Measurements from ENCODE around the gene MRTO4.
"Not testable (repeated sequence)": the region's sequence is repeated elsewhere in the genome, so short reads cannot be mapped to it uniquely, and the experiment has no call there.

The MRTO4 gene

DNA sequence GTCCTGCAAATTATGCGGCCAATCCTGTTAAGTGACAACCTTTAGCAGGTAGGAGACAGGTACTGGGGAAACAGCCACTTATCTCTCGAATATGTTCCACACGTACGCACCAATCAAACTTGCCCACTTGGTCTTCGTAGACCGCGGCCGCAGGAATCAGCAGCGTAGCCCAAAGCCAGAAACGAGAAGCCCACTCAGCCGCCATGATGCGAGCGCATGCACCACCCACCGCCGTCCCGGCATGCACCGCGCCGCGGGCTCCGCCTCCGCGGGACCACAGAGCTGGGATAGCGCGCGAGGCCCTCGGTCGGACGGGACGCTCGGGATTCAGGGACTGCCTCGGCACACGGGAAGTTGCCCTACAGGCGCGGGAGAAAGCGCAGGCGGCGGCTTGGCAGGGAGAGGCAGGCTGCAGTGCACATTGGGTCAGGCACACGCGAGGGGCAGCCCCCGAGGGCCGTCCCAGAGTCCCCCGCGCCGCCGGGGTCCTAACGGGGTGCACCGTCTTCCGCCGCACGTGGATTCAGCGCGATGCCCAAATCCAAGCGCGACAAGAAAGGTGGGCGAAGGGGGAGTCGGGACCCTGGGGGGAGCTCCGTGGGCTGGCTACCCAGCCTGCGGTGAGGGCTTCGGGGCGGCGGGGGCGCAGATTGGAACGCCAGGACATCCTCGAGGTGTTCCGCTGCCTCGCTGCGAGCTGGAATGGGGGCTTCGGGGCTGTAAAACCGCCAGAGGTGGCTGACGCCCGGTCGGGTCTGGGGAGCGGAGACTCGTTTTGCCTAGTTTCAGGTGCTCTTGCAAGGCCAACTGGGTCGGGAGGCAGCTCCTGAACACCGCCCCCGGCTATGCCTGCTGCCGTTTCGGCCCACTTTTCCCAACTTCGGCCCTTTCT, at the start of gene MRTO4, which contains the start of gene EMC1:
Gene MRTO4 (plus strand): TSS at position 501 of the 892 bp plus-strand sequence. CDS start 31 bp downstream, at position 532.
Gene EMC1 (minus strand): TSS at position 220 of the 892 bp plus-strand sequence. CDS start 15 bp downstream, at position 205.
- peak; percentile 92 for DNase-seq

DNA sequence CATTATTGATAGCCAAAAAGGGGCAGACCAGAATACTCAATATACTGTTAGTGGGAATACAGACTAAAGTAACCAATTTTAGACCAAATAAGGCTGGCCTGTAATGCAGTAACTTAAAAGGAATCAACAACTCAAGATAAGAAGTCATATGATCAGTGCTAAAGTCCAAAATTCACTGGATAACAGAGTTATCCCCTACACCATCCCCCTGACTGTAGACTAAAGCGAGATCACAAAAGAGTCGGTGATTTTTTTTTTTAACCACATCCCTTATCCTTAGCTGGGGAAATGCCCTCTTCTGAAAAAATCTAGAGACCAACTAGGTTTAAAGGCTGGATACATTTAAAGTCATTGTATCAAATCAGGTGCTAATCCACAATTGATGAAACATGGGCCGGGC, 49.2 kb upstream of the MRTO4 start:
- DNase-seq, result no peak

DNA sequence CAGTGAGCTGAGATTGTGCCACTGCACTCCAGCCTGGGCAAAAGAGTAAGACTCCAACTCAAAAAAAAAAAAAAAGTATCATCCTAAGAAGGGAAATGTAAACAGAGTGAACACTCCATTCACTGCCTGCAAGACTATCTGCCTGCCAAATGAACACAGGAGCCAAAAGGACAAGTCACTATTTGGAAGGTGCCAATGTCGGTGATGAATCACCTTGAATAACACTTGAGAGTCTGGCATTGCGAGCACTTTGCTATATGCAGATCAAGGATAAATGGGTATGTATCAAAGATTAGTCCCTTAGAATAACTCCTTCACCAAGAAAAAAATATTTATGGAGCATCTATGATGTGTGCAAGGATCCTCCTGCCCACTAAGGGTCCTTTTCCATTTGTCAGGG, 48.2 kb upstream of the MRTO4 start:
- no peak for DNase-seq

DNA sequence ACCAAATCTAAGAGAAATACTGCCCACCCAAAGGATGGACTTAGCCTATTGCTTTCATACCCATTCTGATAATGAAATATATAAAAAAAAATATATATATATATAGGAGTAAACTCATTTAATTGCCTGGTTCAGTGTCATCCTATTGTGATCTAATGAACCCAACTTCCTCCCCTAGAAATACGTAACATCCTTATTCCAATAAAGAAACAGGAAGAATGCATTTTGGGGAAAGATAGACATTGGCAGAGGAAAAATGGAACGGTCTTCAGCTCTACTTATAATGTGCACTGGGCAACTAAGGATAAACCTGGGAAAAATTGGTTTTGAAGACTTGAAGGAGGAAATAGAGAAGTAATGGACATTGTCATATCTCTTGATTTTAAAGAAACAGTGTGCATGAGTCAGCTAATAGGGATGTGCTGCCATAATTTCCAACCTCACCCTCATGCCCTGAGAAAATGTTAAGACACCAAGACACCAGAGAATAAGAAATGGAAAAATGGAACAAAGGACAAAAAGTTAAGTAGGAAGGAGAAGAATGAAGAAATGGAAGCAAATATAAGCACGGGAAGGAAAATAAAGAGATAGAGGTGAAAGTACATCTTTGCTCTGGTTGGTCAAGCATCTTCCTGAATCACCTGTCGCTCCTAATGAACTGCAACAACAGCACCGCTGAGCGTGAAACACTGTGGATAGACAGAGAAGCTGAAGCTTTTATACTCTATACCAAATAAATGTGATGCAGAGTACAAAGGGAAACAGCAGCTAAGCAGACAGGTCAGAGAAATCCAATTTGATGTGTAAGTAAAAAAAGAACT, 46.9 kb upstream of the MRTO4 start:
- DNase-seq, result no peak

DNA sequence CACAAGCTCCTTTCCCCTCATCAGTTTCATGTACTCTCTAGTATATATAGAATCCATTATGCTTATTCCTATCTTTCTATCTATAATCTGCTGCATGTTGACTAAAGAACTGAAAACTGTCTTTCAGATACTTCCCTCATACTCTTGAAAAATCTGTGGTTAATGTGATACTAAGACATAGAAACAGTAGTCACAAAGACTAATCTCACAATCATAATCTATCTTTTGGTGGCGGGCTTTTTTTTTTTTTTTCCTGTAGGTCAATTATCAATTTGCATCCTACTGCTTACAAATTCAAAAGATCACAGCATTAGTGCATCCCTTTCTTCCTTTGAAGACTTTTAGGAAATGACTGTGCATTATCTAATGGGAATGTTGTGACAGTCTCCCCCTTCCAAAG, 46.2 kb upstream of the MRTO4 start:
- no peak for DNase-seq

DNA sequence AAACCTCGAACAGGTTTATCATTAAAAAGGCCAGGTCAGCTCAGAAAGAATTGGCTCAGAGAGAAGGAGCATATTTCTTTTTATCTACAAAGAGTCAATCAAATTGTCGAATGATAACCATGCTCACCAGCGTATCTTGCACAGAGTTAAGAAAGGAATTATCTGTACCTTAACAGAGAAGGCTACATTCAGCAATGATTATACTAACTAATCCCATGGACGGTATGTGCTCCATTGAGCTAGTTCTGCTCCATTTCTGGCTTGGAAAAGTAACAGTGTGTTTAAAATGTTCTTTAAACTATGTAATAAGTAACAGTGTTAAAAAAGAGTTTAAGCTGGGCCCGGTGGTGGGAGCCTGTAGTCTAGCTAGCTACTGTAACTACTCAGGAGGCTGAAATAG, 45.8 kb upstream of the MRTO4 start:
- no peak for DNase-seq

DNA sequence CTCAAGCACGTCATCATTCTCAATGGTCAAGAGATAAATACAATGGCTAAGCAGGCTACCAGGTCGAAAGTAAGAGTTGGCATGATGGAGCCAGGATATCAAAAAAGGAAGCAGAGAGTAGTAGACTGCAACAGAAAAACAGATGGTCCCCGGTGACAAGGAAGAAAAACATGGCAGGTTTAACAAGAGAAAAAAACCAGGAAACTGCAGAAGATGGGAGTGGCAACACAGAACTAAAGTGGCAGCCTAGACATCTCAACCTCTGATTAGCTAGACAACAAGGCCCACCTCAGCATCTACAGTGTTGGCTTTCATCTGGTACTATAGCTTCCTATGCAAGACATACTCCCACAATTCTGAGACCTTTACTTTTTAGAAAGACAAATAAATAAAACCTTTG, 44.7 kb upstream of the MRTO4 start:
- DNase-seq, result no peak

DNA sequence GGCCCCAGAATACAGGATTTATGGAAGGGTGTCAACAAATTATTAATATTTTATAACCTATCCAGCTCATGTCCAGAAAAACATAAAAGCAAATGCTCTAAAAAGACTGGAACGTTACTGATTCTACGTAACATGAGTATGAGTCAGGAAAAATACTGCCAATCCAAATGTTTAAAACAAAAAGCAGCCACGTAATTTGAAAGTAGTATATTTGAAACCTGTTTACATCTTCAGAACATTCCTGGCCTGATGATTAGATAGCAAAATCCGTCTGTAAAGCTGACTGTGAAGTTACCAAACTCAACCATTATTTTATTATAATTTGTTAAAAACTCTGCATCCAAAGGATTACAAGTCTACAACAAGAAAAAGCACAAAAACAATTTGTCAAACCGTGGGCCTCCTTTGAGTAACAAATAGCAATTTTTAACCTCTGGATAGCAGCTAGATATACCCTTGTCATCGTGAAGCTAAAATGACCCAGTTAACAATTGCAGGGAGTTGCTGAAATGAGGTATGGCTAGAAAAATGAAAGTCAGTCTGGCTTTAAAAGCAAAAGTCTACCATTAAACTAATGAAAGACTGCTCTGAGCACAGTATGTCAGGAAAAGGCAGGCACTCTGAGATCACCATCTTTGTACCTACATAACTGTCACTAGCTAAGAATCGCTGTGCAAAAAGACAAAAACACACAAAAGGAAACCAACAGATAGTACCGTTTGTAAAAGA, 42.7 kb upstream of the MRTO4 start:
- no peak for DNase-seq

DNA sequence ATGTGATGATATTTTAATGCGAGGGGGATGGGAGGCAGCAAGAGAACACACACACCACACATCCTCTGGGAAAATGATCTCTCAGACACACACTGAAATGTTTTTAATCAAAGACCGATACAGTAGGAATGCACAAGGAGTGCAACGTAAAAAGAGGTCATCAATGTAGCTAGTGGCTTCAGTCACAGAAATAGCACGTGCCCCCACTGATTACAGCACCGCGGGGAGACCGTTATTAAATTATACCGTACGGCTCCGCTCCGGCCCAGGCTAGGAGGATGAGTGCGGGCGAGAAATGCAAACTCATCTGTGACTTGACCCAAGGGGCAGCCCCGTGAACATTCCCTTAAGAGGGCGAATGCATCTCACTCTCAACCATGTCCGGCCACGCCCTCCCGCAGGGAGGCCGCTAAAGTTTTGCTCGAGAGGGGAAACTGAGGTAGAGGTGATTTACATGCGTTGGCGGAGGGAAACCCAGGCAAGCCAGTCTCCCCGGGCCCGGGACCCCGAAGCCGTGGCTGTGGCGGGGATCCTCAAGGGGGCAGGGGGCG, 42.1 kb upstream of the MRTO4 start:
- DNase-seq, result no peak

DNA sequence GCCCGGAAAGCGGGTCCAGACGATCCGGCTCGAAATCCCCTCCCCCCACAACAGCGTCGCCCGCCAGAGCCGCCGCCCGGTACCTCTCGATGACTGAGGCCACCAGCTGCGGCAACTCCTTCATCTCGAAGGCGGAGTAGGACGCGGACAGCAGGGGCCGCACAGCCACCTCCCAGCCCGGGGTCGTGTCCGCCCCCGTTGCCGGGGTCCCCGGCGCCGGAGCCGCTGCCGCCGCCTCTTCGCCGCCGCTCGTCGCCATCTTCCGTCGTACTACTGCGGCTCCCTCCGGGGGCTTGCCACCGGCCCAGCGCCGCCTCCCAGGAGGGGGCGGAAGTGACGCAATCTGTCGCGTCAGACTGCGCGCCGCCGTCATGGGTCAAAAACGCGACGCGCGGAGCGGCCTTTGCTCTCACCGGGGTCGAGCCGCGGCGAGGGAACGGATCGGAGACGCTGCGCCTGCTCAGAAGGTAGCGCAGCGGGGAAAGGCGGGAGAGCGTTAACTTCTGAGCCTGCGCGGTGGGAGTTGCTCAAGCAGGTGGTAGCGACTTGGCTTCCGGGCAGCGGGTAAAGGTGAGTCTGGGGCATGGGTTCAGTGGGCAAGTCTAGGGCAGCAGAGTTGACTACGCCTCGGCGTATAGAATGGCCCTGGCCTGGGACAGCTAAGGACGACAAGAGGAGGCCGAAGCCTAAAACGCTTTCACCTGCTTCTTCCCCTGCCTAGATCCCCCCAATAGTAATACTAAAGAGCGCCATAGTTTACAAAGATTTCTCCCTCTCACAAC, 41.4 kb upstream of the MRTO4 start, which contains the start of gene UBR4:
Gene UBR4 (minus strand): TSS at position 277 of the 782 bp plus-strand sequence. CDS start 18 bp downstream, at position 259.
- peak; percentile 98 for DNase-seq

DNA sequence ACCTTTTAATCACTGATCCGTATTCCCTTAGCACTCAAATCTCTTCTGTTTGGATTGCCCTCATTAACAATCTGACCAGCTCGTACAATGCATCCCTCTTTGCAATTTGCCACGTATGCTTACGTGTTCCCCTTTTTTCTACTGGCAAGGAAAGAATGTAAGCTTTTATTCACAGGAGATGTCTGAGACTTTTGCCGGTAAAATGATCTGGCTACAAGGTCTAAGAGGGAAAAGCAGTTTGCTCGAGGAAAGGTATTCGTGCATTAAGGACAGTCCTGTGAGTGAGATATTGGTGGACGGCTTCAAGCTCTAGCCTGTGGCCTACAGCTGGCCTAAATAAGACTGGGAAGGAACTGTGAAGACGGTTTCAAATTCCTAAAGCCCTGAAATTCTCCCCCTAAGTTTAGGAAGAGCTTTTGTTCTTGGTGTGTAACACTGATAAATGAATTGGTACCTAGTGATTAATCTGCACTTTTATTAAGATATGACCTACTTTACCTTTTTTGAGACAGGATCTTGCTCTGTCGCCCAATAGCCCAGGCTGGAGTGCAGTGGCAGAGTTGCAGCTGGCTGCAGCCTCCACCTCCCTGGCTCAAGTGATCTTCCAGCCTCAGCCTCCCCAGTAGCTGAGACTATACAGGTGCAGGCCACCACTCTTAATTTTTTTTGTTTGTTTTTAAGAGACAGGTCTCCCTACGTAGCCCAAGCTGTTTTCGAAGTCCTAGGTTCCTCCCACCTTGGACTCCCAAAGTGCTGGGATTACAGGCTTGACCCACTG, 40.6 kb upstream of the MRTO4 start:
- no peak for DNase-seq

DNA sequence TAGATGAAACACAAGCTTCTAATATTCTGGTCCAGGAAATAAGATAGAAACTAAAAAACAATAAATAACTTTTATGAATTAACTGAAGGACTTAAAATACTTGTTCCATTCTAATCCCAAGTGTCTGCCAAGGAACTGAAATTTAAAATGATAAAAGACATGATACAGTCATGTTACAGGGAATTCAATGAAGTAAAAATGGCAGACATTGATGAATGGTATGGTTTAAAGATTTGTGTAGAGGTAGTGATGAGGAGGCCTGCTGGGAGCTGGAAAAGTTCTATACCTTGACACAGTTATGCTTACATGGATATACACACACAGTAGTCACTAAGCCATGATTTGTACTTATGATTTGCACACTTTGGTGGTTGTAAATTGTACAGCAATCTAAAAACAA, 39.4 kb upstream of the MRTO4 start:
- DNase-seq, result no peak

DNA sequence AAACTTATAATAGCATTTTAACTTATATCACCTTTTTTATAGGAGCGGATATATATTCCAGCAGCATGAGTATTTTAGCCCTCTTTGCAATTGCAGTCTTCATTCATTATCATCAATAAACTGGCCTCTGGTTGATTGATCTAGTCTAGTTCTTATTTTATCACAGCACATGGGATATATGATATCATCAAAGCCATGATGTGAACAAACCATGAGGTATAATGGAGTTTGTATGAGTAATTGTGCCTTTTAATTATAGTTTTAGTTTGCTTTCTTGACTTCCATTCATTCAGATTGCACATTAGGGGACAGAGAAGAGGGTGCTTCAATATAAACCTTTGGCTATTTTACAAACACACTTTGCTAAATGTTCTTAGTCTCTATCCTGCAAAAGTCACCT, 38.0 kb upstream of the MRTO4 start:
- no peak for DNase-seq

DNA sequence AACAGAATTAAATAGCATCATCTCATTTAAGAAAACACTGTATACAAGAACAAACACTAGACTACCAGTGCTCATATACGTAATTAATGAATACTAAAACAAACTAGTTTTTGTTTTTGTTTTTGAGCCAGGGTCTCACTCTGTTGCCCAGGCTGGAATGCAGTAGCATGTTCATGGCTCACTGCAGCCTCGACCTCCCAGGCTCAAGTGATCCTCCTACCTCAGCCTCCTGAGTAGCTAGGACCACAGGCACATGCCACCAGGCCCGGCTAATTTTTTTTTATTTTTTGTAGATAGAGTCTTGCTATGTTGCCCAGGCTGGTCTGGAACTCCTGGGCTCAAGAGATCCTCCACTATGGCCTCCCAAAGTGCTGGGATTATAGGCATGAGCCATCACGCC, 35.0 kb upstream of the MRTO4 start:
- not testable (repeated sequence) for DNase-seq

DNA sequence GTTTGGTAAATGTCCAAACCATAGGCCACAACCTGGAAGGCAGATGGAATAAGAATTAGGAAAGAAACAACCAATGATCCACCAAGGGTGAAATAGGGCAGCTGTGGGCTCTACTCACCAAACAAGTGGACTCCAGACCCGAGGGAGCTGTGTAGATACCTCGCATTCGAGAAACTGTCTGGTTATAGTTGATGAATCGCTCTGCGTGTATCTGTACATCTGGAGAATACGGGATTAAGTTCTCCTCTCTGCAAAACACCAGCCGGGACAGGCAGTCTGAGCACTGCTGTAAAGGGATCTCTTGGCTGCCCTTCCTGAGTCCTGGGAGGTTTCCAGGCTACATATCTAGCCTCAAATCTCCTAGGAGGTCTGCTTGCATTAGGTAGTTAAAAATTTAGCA, 32.2 kb upstream of the MRTO4 start:
- DNase-seq, result no peak

DNA sequence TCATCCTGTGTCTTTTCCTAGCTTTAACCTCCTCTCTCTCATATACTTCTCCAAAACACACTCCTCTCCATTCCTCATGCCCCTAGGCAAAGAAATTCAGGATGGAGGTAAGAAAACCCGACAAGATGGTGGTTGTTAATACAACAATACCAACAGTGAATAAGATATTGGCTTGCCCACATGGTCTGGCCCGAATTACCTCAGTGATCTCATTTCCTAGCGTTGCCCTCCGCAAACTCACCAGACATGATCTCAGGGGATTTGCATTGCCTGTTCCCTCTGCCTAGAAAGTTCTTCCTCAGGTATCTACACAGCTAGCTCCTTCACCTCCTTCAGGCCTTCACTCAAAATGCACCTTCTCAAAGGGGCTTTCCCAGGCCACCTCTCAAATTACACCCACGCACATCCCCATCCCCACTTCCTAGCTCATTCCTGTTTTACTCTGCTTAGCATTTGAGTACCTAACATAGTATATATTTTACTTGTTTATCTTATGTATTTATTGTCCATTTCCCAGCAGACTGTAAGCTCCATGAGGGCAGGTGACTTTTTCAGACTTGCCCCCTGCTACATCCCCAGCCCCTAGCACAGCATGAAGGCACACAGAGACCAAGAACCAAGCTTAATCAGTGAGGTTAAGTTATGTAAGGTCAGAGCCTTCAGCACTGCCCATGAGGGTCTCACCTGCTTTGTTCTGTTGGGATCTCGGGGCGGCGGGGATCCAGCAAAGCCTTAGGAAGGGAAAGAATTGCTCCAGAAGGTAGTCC, 31.3 kb upstream of the MRTO4 start:
- no peak for DNase-seq

DNA sequence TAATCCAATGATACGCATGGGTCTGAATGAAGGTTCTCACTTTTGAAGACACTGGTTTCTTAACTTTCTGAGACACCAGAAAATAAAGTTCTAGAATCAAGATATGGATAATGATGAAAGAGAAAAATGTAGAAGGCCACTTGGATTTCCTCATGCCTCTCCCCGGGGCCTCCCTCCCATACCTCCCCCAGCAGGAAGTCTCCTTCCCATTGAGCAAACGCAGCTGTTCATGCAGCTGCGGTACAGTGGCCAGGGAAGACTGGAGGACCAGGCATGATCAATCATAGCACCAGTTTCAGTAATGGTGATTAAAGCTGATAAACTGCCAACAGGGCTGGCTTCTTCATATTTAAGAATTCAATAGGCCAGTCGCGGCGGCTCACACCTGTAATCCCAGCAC, 30.6 kb upstream of the MRTO4 start:
- DNase-seq, result no peak

DNA sequence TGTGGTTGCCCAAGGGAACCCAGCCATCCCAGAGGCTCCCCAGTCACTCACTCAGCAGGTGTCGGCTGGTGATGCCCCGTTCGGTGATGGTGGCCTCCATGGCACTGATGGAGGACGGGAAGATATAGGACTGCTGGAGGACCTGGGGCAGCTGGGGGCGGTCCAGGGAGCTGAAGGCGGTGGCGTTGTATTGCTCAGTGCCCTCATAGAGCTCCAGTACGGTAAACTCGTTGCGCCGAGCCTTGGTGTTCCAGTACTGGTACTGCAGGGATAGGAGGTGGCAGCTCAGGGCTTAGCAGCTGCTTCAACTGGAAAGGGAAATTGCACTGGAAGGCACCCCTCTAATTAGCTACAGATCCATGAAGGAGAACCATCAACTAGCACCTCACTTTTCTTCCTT, 29.0 kb upstream of the MRTO4 start:
- no peak for DNase-seq

DNA sequence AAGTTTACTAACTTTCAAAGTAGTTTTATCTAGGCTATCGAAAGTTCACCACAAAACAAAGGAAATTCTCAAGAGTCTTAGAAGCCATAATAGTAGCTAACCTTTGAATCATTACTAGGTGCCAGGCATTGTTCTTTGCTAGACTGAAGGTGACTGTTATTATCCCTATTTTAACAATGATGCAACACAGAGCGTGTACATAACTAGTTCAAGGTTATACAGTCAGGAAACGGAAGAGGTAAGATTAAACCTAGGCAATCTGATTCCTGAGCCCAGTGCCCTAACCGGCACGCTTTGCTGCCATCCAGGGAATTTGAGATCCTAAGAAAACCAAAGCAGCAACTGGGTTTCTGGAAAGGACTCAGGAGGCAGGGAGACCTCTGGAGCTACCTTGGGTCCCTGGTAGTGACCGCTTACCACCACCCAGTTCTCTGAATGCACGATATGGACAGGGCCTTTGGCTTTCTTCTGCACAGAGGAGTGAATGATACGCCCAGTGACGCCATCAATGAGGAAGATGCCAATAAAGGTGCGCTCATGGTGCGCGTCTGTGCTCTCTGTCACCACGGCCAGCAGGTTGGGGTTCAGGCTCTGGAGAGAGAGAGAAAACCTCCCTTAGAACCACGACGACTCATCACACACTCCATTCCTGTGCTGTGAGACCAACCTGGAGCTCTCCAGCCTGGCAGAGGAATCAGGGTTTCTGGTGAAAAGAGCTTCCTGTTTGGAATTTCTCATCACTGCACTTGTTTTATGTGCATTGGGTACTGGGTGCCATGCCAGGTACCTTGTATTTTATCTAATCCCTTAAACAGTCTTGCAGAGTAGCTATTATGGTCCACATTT, 28.4 kb upstream of the MRTO4 start:
- DNase-seq, result no peak
